ENCODE results near the gene ORC1. TPM values are rescaled to one million over a fixed set of nuclear protein-coding genes. Genes with fewer than 3 reads are reported as not detected.

Gene ORC1
- total RNA-seq, 1 donor = 5.2 TPM

GRCh38 chr1:52420713-52421112 lies 16.5 kb upstream of the ORC1 start:
- TF ChIP-seq CTCF (IDR thresholded peaks at IDR 0.05; ENCODE audit: insufficient read depth, low read depth, low read length) = no peak

GRCh38 chr1:52416811-52417210 lies 12.6 kb upstream of the ORC1 start:
- H3K4me3 ChIP-seq (ENCODE audit: low read depth, low read length) = no peak overlapping the region
- no peak for TF ChIP-seq CTCF (IDR thresholded peaks at IDR 0.05; ENCODE audit: insufficient read depth, low read depth, low read length)
- no peak for DNase-seq (ENCODE audit: low read depth)

More at GRCh38 chr1:52420713-52421112, 16.5 kb upstream of the ORC1 start:
- DNase-seq (ENCODE audit: low read depth) = no peak
- H3K4me3 ChIP-seq (ENCODE audit: low read depth, low read length) = no peak overlapping the region

GRCh38 chr1:52414942-52415341 lies 10.7 kb upstream of the ORC1 start:
- TF ChIP-seq CTCF (IDR thresholded peaks at IDR 0.05; ENCODE audit: insufficient read depth, low read depth, low read length) = no peak
- DNase-seq (ENCODE audit: low read depth) = no peak
- no peak overlapping the region for H3K4me3 ChIP-seq (ENCODE audit: low read depth, low read length)

GRCh38 chr1:52413410-52413989 lies 9.3 kb upstream of the ORC1 start:
- TF ChIP-seq CTCF (IDR thresholded peaks at IDR 0.05; ENCODE audit: insufficient read depth, low read depth, low read length) = no peak
- H3K4me3 ChIP-seq (ENCODE audit: low read depth, low read length) = no peak overlapping the region
- DNase-seq (ENCODE audit: low read depth) = no peak

- DNase-seq (ENCODE audit: low read depth) = no peak
- TF ChIP-seq CTCF (IDR thresholded peaks at IDR 0.05; ENCODE audit: insufficient read depth, low read depth, low read length) = no peak
- H3K4me3 ChIP-seq (ENCODE audit: low read depth, low read length) = peak overlapping the region; percentile 93
Observed at GRCh38 chr1:52404975-52405338, 734 bp upstream of the ORC1 start.

GRCh38 chr1:52403566-52404115 lies 582 bp downstream of the ORC1 start:
- TF ChIP-seq CTCF (IDR thresholded peaks at IDR 0.05; ENCODE audit: insufficient read depth, low read depth, low read length) = no peak
- peak overlapping the region; percentile 93 for H3K4me3 ChIP-seq (ENCODE audit: low read depth, low read length)
- DNase-seq (ENCODE audit: low read depth) = peak; percentile 75

- peak overlapping the region; percentile 93 for H3K4me3 ChIP-seq (ENCODE audit: low read depth, low read length)
- DNase-seq (ENCODE audit: low read depth) = no peak
- no peak for TF ChIP-seq CTCF (IDR thresholded peaks at IDR 0.05; ENCODE audit: insufficient read depth, low read depth, low read length)
Observed at GRCh38 chr1:52402860-52403240, 1.4 kb downstream of the ORC1 start.

Measured in fibroblast of villous mesenchyme (primary cell).